Measurements from ENCODE around the gene HRG.

HRG gene

GRCh38 chr3:186639778-186640472 is 25.9 kb upstream of the HRG start, which contains the start of gene FETUB:
FETUB (plus strand) TSS chr3:186640399; CDS start chr3:186640461, 62 bp downstream.
- no peak within 1 kb of the TSS for H3K4me3 ChIP-seq (ENCODE audit: low read depth, low read length)
- TF ChIP-seq CTCF (IDR thresholded peaks at IDR 0.05; ENCODE audit: low read depth, low read length): no peak

- no peak for TF ChIP-seq CTCF (IDR thresholded peaks at IDR 0.05; ENCODE audit: low read depth, low read length)
- no peak overlapping the region for H3K4me3 ChIP-seq (ENCODE audit: low read depth, low read length)
Observed at GRCh38 chr3:186640473-186640818, 25.4 kb upstream of the HRG start.

- H3K4me3 ChIP-seq (ENCODE audit: low read depth, low read length): no peak overlapping the region
- TF ChIP-seq CTCF (IDR thresholded peaks at IDR 0.05; ENCODE audit: low read depth, low read length): no peak
Observed at GRCh38 chr3:186640929-186641328, 24.9 kb upstream of the HRG start.

GRCh38 chr3:186642014-186642413 is 23.8 kb upstream of the HRG start:
- no peak overlapping the region for H3K4me3 ChIP-seq (ENCODE audit: low read depth, low read length)

GRCh38 chr3:186643493-186643892 is 22.3 kb upstream of the HRG start:
- H3K4me3 ChIP-seq (ENCODE audit: low read depth, low read length): no peak overlapping the region
- no peak for TF ChIP-seq CTCF (IDR thresholded peaks at IDR 0.05; ENCODE audit: low read depth, low read length)

More at GRCh38 chr3:186642014-186642413, 23.8 kb upstream of the HRG start:
- no peak for TF ChIP-seq CTCF (IDR thresholded peaks at IDR 0.05; ENCODE audit: low read depth, low read length)

- no peak overlapping the region for H3K4me3 ChIP-seq (ENCODE audit: low read depth, low read length)
- no peak for TF ChIP-seq CTCF (IDR thresholded peaks at IDR 0.05; ENCODE audit: low read depth, low read length)
Observed at GRCh38 chr3:186644683-186645082, 21.1 kb upstream of the HRG start.

GRCh38 chr3:186646106-186646505 is 19.7 kb upstream of the HRG start:
- no peak for TF ChIP-seq CTCF (IDR thresholded peaks at IDR 0.05; ENCODE audit: low read depth, low read length)
- no peak overlapping the region for H3K4me3 ChIP-seq (ENCODE audit: low read depth, low read length)

All from WI38 (cell line).